Ovary (tissue), 9 donors: Measurements from ENCODE around the gene WDR54. TPM values are rescaled to one million over a fixed set of nuclear protein-coding genes. Genes with fewer than 3 reads are reported as not detected.
"Not testable (repeated sequence)": the region's sequence is repeated elsewhere in the genome, so short reads cannot be mapped to it uniquely, and the experiment has no call there.

Experiments used
- DNase-seq, 5 donors: peaks; one replicate each; pipeline ENCODE4 v3.0.0-alpha.2; 2019 to 2020
- H3K27ac ChIP-seq, 2 donors: fragments of 200-600 bp; one replicate each; pipeline versions ENCODE4 v1.5.1 to v1.8.0; 2019 to 2022
- H3K27me3 ChIP-seq: fragments of 200-600 bp; one replicate; pipeline ENCODE4 v1.8.0; 2022
- H3K36me3 ChIP-seq: fragments of 200-600 bp; sonication (generic); one replicate; pipeline ENCODE4 v1.5.1; 2019
- H3K4me1 ChIP-seq: one replicate; pipeline ENCODE4 v1.8.1; 2013; ENCODE audit warnings: mild to moderate bottlenecking, moderate library complexity; ENCODE audit not compliant: insufficient read depth
- H3K4me3 ChIP-seq: fragments of 200-600 bp; sonication (generic); one replicate; pipeline ENCODE4 v1.5.1; 2017
- H3K9me3 ChIP-seq, 2 donors: fragments of 200-600 bp in 1 of 2; sonication (generic) in 1 of 2; one replicate each; pipeline versions ENCODE4 v1.5.1 to v1.8.1; 2013 to 2019; ENCODE audit warnings: mild to moderate bottlenecking in 1 of 2, moderate library complexity in 1 of 2
- CTCF ChIP-seq, 3 donors: fragments of 450-650 bp in 2 of 3; fragments of 200-600 bp in 1 of 3; IDR thresholded peaks; one replicate each; pipeline versions ENCODE4 v1.5.1 to v1.8.0; 2016 to 2022; ENCODE audit warnings: antibody characterized with exemption in 3 of 3, mild to moderate bottlenecking in 1 of 3
- EP300 ChIP-seq: sonication (generic); formaldehyde crosslinking; IDR thresholded peaks from one replicate; pipeline ENCODE4 v1.6.1; 2017; ENCODE audit warnings: antibody characterized with exemption
- POLR2A ChIP-seq: fragments of 450-650 bp; IDR thresholded peaks from one replicate; pipeline ENCODE4 v1.6.1; 2017; ENCODE audit warnings: antibody characterized with exemption, mild to moderate bottlenecking, moderate library complexity
- WGBS, 3 donors: extraction: QIAGEN DNeasy Blood & Tissue Kit in 1 of 3; methylation state at CpG; one replicate each; pipeline versions ENCODE4 v1.1.5 to v1.1.7; 2013 to 2017; 5-methylcytosine and 5-hydroxymethylcytosine counted together
- intact Hi-C, 4 donors: fragments of 100-400 bp; cut with DNase I; formaldehyde crosslinking; loops; one replicate each; pipeline versions ENCODE4 v1.11.0 to v1.15.1; 2022 to 2023
- polyA plus RNA-seq, 2 donors: library from polyadenylated mRNA; stranded (reverse); fragments of 200-250 nt in 1 of 2; fragments of 350-450 nt in 1 of 2; fragmentation: Illumina TruSeq in 1 of 2; extraction: RNeasy Lipid Tissue Mini Kit (QIAGEN cat#74804) in 1 of 2; gene quantifications; one replicate each; pipeline ENCODE4 v1.2.3, GENCODE V29; 2013 to 2014
- total RNA-seq, 7 donors: library from RNA; depleted of rRNA in 2 of 7; stranded (reverse); fragments of >200 nt in 2 of 7; fragmentation: NEBNext Ultra II Directional in 3 of 7; extraction: Animal tissue kit (Norgen Biotek cat#: 25700) in 3 of 7; gene quantifications; one replicate each; pipeline versions ENCODE4 v1.1.0 to v1.2.4, GENCODE V29; 2016 to 2023
- donor health status: DM: no; HTN: no; CAD: no; lungs with moderate emphysema.
- donor health status: DM: no; HTN: no; CAD: no.
- donor health status: Bipolar disorder and iron deficiency.
- donor health status: DM: yes; HTN: yes; CAD: no.
- donor health status: DM: no; HTN: no; CAD: no.
- donor health status: DM: yes; HTN: yes; CAD: no.

The WDR54 gene
- total and polyA plus RNA-seq, 9 donors = 8.6 to 41.6 (median 16.2) TPM

DNA sequence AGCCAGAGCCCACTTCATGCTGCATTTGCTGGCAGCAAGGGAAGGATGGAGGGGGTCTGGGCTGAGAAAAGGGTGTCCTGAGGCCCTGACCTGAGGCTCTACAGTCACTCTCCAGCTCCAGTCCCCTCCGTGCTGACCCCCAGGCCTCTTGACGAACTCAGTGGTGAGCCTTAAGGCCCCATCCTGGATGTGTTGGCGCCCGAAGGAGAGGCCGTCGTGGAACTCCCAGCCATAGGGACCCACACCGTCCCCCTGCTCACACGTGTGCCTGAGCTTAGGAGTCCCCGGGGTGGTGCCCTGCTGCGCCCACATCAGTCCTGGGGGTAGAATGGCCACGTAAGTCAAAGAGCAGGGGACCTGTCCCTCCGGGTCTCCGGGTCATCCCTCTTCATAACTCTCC, 42.9 kb downstream of the WDR54 start:
- intact Hi-C loops = no loop called here
- Histone ChIP-seq H3K9me3 (no peaks in the 10 kb centered on the region), H3K4me1 (peaks cover 6% of the 10 kb centered on the region), H3K27me3 (no peaks in the 10 kb centered on the region), H3K27ac (peak overlapping the region in 1 of 2 donors; percentile 53), H3K36me3 (no peaks in the 10 kb centered on the region), H3K4me3 (peak overlapping the region; percentile 97)
- no peak for DNase-seq
- no peak for TF ChIP-seq POLR2A
- no peak for TF ChIP-seq EP300
- no peak for TF ChIP-seq CTCF (IDR thresholded peaks at IDR 0.05)
- 0 to 3% (median 2%) methylated on average over 11 to 13 of the region's 13 CpGs for WGBS, 3 donors

- H3K9me3 ChIP-seq, H3K4me3 ChIP-seq, H3K27me3 ChIP-seq, H3K36me3 ChIP-seq, H3K27ac ChIP-seq, H3K4me1 ChIP-seq, DNase-seq: not testable (repeated sequence)
- 91 to 94% (median 91%) methylated on average over 12 of the region's 12 CpGs for WGBS, 3 donors
- intact Hi-C loops = loop anchor here in 1 of 4 donors (5.0 kb wide), 1 partner anchor 182 kb away; the partner anchor contains the start of gene SEMA4F
These were observed 49.2 kb downstream of the WDR54 start for GRCh38 chr2:74470742-74471141.

DNA sequence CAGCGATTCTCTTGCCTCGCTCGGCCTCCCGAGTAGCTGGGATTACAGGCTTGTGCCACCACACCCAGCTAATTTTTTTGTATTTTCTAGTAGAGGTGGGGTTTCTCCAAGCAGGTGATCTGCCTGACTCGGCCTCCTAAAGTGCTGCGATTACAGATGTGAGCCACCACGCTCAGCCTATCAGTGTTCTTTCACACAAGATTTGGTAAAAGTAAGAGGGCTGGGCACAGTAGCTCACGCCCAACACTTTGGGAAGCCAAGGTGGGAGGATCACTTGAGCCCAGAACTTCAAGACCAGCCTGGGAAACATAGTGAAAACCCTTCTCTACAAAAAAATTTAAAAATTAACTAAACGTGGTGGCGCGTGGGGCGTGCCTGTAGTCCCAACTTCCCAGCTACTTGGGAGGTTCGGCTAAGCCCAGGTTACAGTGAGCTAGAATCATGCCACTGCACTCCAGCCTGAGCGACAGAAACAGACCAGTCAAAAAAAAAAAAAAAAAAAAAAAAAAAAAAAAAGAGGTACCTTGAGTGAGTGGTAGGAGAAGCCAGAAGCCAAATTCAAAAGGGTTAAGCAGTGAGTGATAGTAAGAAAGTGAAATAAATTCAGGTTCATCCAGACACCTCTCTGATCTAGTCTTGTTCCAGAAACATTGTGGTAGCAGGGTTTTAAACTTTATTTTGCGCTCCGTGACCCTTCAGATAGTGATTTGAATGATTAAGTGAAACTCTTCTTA, 50.0 kb downstream of the WDR54 start:
- intact Hi-C loops = loop anchor here in 1 of 4 donors (5.0 kb wide), 1 partner anchor 181 kb away; the partner anchor contains the start of gene SEMA4F
- TF ChIP-seq EP300 (no peak), CTCF (IDR thresholded peaks at IDR 0.05) (no peak), POLR2A (no peak)
- peak overlapping the region in 1 of 2 donors; percentile 83 for H3K27ac ChIP-seq
- 44 to 60% (median 45%) methylated on average over 16 of the region's 16 CpGs for WGBS, 3 donors
- no peak for DNase-seq
- H3K9me3 ChIP-seq = no peaks in the 10 kb centered on the region
- H3K27me3 ChIP-seq = no peaks in the 10 kb centered on the region
- H3K4me1 ChIP-seq = peaks cover 5% of the 10 kb centered on the region
- H3K4me3 ChIP-seq = peak overlapping the region; percentile 47
- no peaks in the 10 kb centered on the region for H3K36me3 ChIP-seq

GRCh38 chr2:74472086-74472944, 50.8 kb downstream of the WDR54 start, which contains the start of gene MRPL53:
TSS of gene MRPL53 (minus strand) at chr2:74472680. CDS start at chr2:74472660, 20 bp downstream.
- peaks cover 5% of the 10 kb centered on the region for H3K4me1 ChIP-seq
- TF ChIP-seq CTCF (IDR thresholded peaks at IDR 0.05) (no peak), POLR2A (peak; percentile 70), EP300 (peak; percentile 27)
- WGBS, 3 donors = 0 to 1% (median 1%) methylated on average over 66 of the region's 66 CpGs
- peak within 1 kb of the TSS; percentile 47 for H3K4me3 ChIP-seq
- no peaks in the 10 kb centered on the region for H3K27me3 ChIP-seq
- intact Hi-C loops = loop anchor here in 1 of 4 donors (5.0 kb wide), 1 partner anchor 180 kb away; the partner anchor contains the start of gene SEMA4F
- peak; percentile 92 to 97 (median 95) for DNase-seq
- no peaks in the 10 kb centered on the region for H3K9me3 ChIP-seq
- no peaks in the 10 kb centered on the region for H3K36me3 ChIP-seq
- peak within 1 kb of the TSS; percentile 53 to 83 for H3K27ac ChIP-seq
